ENCODE measurements around the gene CAD. TPM values are rescaled to one million over a fixed set of nuclear protein-coding genes. Genes with fewer than 3 reads are reported as not detected.

CAD gene
- total and polyA plus RNA-seq, 4 donors: 6.3 to 23.2 (median 13.5) TPM

DNA sequence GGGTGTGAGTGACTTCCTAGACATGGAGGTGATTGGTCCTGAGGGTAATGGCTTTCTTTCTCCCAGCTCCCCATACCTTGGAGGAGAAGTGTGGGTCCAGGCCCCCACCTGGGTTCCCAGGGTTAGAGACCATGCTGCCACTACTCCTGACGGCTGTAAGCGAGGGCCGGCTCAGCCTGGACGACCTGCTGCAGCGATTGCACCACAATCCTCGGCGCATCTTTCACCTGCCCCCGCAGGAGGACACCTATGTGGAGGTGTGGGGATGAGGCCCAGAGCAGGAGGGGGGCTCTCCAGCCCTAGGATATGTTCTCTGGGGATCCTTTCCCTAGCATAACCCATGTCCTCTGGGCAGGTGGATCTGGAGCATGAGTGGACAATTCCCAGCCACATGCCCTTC is 21.8 kb downstream of the CAD start:
- H3K9ac ChIP-seq (ENCODE audit: low read depth in 1 of 2, low read length in 2 of 2): no peak overlapping the region
- no peak overlapping the region for H3K27ac ChIP-seq (ENCODE audit: low read depth in 1 of 2, low read length in 2 of 2)
- DNase-seq (ENCODE audit: low spot score): no peak
- peaks cover 29 to 97% (median 78%) of the 10 kb centered on the region in 4 donors for H3K36me3 ChIP-seq (ENCODE audit: control insufficient read depth in 4 of 4, insufficient read depth in 3 of 4, low read depth in 1 of 4, low read length in 3 of 4)
- H3K9me3 ChIP-seq (ENCODE audit: control insufficient read depth in 4 of 4, low read length in 3 of 4): no peaks in the 10 kb centered on the region
- TF ChIP-seq, protein P1, sequence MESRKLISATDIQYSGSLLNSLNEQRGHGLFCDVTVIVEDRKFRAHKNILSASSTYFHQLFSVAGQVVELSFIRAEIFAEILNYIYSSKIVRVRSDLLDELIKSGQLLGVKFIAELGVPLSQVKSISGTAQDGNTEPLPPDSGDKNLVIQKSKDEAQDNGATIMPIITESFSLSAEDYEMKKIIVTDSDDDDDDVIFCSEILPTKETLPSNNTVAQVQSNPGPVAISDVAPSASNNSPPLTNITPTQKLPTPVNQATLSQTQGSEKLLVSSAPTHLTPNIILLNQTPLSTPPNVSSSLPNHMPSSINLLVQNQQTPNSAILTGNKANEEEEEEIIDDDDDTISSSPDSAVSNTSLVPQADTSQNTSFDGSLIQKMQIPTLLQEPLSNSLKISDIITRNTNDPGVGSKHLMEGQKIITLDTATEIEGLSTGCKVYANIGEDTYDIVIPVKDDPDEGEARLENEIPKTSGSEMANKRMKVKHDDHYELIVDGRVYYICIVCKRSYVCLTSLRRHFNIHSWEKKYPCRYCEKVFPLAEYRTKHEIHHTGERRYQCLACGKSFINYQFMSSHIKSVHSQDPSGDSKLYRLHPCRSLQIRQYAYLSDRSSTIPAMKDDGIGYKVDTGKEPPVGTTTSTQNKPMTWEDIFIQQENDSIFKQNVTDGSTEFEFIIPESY (IDR thresholded peaks at IDR 0.05): no peak
- no peak for TF ChIP-seq YY1 (IDR thresholded peaks at IDR 0.05)
- TF ChIP-seq HNF4G (IDR thresholded peaks at IDR 0.05): no peak
- no peak for TF ChIP-seq TAF1 (conservative IDR thresholded peaks at IDR 0.05)
- TF ChIP-seq HNF4A (conservative IDR thresholded peaks at IDR 0.05): no peak
- TF ChIP-seq RAD21 (IDR thresholded peaks at IDR 0.05): no peak
- TF ChIP-seq, protein P2, sequence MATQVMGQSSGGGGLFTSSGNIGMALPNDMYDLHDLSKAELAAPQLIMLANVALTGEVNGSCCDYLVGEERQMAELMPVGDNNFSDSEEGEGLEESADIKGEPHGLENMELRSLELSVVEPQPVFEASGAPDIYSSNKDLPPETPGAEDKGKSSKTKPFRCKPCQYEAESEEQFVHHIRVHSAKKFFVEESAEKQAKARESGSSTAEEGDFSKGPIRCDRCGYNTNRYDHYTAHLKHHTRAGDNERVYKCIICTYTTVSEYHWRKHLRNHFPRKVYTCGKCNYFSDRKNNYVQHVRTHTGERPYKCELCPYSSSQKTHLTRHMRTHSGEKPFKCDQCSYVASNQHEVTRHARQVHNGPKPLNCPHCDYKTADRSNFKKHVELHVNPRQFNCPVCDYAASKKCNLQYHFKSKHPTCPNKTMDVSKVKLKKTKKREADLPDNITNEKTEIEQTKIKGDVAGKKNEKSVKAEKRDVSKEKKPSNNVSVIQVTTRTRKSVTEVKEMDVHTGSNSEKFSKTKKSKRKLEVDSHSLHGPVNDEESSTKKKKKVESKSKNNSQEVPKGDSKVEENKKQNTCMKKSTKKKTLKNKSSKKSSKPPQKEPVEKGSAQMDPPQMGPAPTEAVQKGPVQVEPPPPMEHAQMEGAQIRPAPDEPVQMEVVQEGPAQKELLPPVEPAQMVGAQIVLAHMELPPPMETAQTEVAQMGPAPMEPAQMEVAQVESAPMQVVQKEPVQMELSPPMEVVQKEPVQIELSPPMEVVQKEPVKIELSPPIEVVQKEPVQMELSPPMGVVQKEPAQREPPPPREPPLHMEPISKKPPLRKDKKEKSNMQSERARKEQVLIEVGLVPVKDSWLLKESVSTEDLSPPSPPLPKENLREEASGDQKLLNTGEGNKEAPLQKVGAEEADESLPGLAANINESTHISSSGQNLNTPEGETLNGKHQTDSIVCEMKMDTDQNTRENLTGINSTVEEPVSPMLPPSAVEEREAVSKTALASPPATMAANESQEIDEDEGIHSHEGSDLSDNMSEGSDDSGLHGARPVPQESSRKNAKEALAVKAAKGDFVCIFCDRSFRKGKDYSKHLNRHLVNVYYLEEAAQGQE (IDR thresholded peaks at IDR 0.05): no peak
- no peak for TF ChIP-seq SP1 (IDR thresholded peaks at IDR 0.05)
- TF ChIP-seq JUND (IDR thresholded peaks at IDR 0.05): no peak
- TF ChIP-seq, protein P3, sequence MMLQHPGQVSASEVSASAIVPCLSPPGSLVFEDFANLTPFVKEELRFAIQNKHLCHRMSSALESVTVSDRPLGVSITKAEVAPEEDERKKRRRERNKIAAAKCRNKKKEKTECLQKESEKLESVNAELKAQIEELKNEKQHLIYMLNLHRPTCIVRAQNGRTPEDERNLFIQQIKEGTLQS (IDR thresholded peaks at IDR 0.05): no peak
- no peak for TF ChIP-seq EGR1 (IDR thresholded peaks at IDR 0.05; ENCODE audit: low read depth in 2 of 2)
- no peak for TF ChIP-seq NR2F2 (IDR thresholded peaks at IDR 0.05)
- TF ChIP-seq FOXA2 (IDR thresholded peaks at IDR 0.05): no peak
- no peak for TF ChIP-seq GABPA (IDR thresholded peaks at IDR 0.05 in 1 of 2, conservative IDR thresholded peaks at IDR 0.05 in 1 of 2)
- TF ChIP-seq, protein P4, sequence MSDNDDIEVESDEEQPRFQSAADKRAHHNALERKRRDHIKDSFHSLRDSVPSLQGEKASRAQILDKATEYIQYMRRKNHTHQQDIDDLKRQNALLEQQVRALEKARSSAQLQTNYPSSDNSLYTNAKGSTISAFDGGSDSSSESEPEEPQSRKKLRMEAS (IDR thresholded peaks at IDR 0.05): no peak
- TF ChIP-seq FOXA1 (IDR thresholded peaks at IDR 0.05): no peak
- no peak for TF ChIP-seq RXRA (IDR thresholded peaks at IDR 0.05)
- TF ChIP-seq, protein P5, sequence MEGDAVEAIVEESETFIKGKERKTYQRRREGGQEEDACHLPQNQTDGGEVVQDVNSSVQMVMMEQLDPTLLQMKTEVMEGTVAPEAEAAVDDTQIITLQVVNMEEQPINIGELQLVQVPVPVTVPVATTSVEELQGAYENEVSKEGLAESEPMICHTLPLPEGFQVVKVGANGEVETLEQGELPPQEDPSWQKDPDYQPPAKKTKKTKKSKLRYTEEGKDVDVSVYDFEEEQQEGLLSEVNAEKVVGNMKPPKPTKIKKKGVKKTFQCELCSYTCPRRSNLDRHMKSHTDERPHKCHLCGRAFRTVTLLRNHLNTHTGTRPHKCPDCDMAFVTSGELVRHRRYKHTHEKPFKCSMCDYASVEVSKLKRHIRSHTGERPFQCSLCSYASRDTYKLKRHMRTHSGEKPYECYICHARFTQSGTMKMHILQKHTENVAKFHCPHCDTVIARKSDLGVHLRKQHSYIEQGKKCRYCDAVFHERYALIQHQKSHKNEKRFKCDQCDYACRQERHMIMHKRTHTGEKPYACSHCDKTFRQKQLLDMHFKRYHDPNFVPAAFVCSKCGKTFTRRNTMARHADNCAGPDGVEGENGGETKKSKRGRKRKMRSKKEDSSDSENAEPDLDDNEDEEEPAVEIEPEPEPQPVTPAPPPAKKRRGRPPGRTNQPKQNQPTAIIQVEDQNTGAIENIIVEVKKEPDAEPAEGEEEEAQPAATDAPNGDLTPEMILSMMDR (IDR thresholded peaks at IDR 0.05; ENCODE audit: low read depth, low read length, missing input control): no peak
- no peak overlapping the region for H3K4me3 ChIP-seq (ENCODE audit: low read depth in 1 of 3, low read length in 3 of 3)
- H3K27me3 ChIP-seq (ENCODE audit: control insufficient read depth in 4 of 4, insufficient read depth in 4 of 4, low read length in 3 of 4): no peaks in the 10 kb centered on the region
- WGBS: 97% methylated on average over 8 of the region's 8 CpGs
- H3K4me1 ChIP-seq (ENCODE audit: control insufficient read depth in 4 of 4, insufficient read depth in 4 of 4, low read length in 3 of 4): no peaks in the 10 kb centered on the region

All from liver (tissue), 9 donors.